HFF-Myc (cell line): ENCODE data around the gene SF3B3.
"Not testable (repeated sequence)": the region's sequence is repeated elsewhere in the genome, so short reads cannot be mapped to it uniquely, and the experiment has no call there.

Experiments
- DNase-seq: peaks from one replicate; pipeline ENCODE4 v3.0.0-alpha.2; 2011; ENCODE audit warnings: low read depth; ENCODE audit errors: extremely low read depth
- H3K4me3 ChIP-seq: replicated peaks from 2 replicates; pipeline ENCODE4 v1.5.1; 2011; ENCODE audit warnings: low read depth, mild to moderate bottlenecking, control low read depth, low read length
- TF ChIP-seq, protein P1 (sequence below): IDR thresholded peaks from 2 replicates; pipeline ENCODE4 v1.5.1; 2012; ENCODE audit warnings: mild to moderate bottlenecking, low read depth, low read length, control low read depth; ENCODE audit errors: missing control alignments

The SF3B3 gene

DNA sequence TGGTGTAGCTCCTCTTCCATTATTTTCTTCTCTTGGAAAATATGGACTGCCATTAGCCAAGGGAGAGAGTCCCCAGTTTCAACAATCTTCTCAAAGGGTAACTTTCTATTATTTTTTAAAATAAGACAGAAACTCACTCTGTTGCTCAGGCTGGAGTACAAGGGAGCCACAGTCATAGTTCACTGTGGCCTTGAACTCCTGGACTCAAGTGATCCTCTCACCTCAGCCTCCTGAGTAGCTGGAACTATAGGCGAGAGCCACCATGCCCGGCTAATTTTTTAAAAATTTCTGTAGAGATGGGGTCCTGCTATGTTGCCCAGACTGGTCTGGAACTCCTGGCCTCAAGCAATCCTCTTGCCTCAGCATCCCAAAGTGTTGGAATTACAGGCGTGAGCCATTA is 13.4 kb upstream of the SF3B3 start:
- TF ChIP-seq, protein P1, sequence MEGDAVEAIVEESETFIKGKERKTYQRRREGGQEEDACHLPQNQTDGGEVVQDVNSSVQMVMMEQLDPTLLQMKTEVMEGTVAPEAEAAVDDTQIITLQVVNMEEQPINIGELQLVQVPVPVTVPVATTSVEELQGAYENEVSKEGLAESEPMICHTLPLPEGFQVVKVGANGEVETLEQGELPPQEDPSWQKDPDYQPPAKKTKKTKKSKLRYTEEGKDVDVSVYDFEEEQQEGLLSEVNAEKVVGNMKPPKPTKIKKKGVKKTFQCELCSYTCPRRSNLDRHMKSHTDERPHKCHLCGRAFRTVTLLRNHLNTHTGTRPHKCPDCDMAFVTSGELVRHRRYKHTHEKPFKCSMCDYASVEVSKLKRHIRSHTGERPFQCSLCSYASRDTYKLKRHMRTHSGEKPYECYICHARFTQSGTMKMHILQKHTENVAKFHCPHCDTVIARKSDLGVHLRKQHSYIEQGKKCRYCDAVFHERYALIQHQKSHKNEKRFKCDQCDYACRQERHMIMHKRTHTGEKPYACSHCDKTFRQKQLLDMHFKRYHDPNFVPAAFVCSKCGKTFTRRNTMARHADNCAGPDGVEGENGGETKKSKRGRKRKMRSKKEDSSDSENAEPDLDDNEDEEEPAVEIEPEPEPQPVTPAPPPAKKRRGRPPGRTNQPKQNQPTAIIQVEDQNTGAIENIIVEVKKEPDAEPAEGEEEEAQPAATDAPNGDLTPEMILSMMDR, result no peak
- H3K4me3 ChIP-seq, result no peak overlapping the region
- DNase-seq, result no peak

DNA sequence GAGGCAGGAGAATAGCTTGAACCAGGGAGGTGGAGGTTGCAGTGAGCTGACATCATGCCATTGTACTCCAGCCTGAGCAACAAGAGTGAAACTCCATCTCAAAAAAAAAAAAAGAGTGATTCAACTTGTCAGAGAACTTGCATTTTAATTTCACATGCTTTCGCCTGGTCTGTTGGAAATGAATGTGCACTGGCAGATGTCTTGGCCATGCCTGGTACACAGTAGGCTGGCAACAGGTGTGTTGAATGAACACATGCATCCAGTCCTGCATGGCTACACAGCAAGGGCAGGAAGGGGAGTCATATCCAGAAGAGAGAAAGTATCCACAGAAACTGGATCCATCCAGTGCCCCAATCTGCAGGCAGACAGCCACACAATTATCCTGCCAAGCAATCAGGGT is 11.8 kb upstream of the SF3B3 start:
- TF ChIP-seq, protein P1, result no peak
- no peak for DNase-seq
- no peak overlapping the region for H3K4me3 ChIP-seq

DNA sequence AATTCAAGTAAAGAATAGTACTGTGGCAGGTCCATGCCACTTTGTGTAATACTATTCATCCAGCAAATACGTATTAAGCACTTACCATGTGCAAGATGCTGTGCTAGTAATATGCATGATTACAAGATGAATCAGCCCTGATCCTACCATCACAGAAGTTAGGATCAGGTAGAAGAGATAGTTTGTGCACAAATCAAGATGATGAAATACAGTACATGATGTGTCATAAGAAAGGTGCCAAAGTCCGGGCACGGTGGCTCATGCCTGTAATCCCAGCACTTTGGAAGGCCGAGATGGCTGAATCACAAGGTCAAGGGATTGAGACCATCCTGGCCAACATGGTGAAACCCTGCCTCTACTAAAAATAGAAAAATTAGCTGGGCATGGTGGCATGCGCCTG is 11.2 kb upstream of the SF3B3 start:
- TF ChIP-seq, protein P1, result no peak
- DNase-seq, result no peak
- H3K4me3 ChIP-seq, result no peak overlapping the region

DNA sequence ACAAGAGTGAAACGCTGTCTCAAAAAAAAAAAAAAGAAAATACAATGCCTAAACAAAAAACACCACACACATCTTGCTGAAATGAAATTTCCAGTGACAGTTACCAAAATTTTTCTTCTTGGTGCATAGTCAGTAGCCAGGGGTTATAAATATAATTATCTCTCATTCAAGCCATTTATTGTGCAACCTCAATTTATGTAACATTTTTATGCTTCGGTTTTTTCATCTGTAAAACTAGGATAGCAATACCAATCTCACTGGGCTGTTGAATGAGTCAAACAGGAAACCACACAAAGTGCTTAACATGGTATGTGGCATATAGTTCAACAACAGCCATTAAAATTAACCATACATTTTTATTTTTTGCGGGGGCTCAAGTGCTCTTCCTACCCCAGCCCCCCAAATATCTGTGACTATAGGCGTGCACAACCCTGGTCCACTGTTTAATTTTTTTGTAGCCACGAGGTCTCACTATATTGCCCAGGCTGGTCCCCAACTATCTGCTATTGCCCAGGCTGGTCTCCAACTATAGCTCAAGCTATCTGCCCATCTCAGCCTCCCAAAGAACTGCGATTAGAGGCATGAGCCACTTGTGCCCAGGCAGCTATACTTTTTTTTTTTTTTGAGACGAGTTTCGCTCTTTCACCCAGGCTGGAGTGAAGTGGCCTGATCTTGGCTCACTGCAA is 2.9 kb upstream of the SF3B3 start:
- TF ChIP-seq, protein P1, result no peak
- no peak overlapping the region for H3K4me3 ChIP-seq
- DNase-seq, result no peak

DNA sequence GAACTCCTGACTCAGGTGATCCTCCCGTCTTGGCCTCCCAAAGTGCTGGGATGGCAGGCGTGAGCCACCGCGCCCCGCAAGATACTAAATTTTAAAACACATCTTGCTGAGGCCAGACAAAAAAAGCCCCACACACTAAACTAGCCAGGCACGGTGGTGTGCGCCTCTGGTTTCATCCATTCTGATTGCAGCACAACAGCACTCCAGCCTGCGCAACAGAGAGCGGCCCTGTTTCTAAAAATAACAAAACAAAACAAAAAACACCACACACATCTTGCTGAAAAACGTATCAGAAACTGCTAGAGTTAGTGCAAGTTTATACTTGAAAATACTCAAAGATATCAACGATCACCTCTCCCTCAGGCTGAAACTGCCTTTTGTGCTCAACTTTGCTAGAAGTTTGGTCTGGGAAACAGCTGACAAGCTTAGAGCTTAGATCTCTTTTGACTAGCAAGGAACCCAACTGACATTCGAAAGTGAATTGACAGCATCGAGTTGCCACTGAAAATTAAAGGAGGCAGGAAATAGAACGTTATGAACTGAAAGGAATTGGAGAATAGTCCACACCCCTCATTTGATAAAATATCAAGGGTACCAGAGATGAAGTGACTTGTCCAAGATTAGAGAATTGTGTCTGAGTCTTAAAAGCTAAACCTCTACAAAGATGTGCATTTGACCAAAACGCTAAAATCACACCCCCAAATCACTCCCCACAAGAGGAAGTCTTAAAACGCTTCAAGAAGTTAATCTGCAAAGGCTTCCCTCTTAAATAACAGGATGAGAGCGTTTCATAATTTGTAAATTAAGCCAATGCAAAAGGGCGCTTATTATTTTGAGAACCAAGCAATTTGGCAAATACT is 1.2 kb upstream of the SF3B3 start:
- peak overlapping the region; percentile 84 for H3K4me3 ChIP-seq
- TF ChIP-seq, protein P1, result no peak
- DNase-seq, result no peak

DNA sequence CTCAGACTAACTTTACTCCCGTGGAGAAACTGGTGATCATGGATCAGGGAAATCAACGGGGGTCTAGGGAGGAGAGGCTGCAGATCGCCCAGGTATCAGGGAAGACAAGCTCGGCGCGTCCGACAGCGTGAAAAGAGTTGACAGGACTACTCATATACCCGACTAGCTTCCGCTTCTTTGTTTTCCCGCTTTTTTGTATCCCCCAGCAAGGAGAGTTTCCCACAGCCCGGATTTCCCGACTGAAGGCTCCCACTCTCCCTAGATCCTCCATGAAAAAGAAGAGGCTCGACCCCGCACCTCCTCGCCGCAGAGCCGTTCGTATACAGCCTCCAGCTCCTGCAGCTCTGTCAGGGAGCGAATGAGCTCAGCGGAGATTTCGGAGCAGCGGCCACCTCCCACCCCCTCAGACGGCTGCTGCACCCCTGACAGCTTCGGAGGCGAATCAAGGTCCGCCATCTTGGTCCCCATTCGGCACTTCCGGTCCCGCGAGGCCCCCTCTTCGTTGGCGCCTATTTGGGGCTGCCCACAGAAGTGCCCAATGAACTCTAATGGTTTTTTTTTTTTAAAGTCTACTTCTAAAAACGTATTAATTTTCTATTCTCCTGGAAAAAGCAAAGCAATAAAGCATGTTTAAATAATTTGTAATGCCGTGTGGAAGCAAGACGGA is 407 bp upstream of the SF3B3 start, which contains the start of gene COG4:
Gene COG4, minus strand, starts transcription at position 479 of the 667 bp plus-strand sequence. Its CDS starts 11 bp downstream, at position 468.
- TF ChIP-seq, protein P1, result no peak
- peak; percentile 61 for DNase-seq
- peak within 1 kb of the TSS; percentile 84 for H3K4me3 ChIP-seq

DNA sequence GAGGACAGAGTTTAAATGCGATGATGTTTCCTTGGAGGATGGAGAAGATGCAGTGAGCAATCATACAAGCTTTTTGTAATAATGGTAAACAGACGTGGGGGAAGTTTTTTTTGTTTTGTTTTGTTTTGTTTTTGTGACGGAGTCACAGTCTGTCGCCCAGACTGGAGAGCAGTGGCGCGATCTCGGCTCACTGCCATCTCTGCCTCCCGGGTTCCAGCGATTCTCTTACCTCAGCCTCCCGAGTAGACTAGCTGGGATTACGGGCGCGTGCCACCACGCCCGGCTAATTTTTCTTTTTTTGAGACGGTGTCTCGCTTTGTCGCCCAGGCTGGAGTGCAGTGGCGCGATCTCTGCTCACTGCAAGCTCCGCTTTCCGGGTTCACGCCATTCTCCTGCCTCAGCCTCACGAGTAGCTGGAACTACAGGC is 796 bp downstream of the SF3B3 start:
- H3K4me3 ChIP-seq, result peak overlapping the region; percentile 84
- DNase-seq, result not testable (repeated sequence)
